ENCODE measurements around the gene ALOX5. TPM values are rescaled to one million over a fixed set of nuclear protein-coding genes. Genes with fewer than 3 reads are reported as not detected.
A peak's percentile ranks its signal among the peaks of the same experiment; 100 is the strongest.

ALOX5 gene
- total and polyA plus RNA-seq, 10 of the 15 experiments (the other 5 are each of a cell fraction or from before 2014, with no cell fraction given) = 0.43 to 102 (median 34.2) TPM

- Histone ChIP-seq H2AFZ (ENCODE audit: control insufficient read depth, low read depth, low read length) (no peak overlapping the region), H3K27me3 (replicated peaks in 1 of 2; ENCODE audit: control insufficient read depth in 2 of 2, insufficient read depth in 2 of 2, low read length in 1 of 2) (no peaks in the 10 kb centered on the region), H3K36me3 (ENCODE audit: control insufficient read depth in 2 of 2, insufficient read depth in 2 of 2, low read length in 1 of 2) (0 out of 4 replicates have a peak, but pooled peaks cover 0 to 5% of the 10 kb centered on the region in 2 experiments), H3K79me2 (ENCODE audit: control insufficient read depth, insufficient read depth, low read length) (peaks cover 39% of the 10 kb centered on the region), H3K27ac (ENCODE audit: control insufficient read depth, insufficient read depth) (peak overlapping the region; percentile 60), H3K9me3 (replicated peaks; ENCODE audit: control insufficient read depth, insufficient read depth, low read length) (no peaks in the 10 kb centered on the region), H3K4me1 (ENCODE audit: control insufficient read depth, insufficient read depth, low read length) (peaks cover 51% of the 10 kb centered on the region), H3K4me2 (ENCODE audit: control insufficient read depth, insufficient read depth) (peak overlapping the region; percentile 80), H3K9ac (ENCODE audit: control insufficient read depth, insufficient read depth, low read length) (peak overlapping the region; percentile 66), H3K4me3 (peak overlapping the region; percentile 40; the same call in 1 of the 2 replicates), H4K20me1 (ENCODE audit: control insufficient read depth, insufficient read depth) (no peaks in the 10 kb centered on the region)
- WGBS (ENCODE audit: insufficient coverage, insufficient replicate concordance, low lambda C conversion rate, missing lambda C conversion rate) = 8% methylated on average over 6 of the region's 6 CpGs
- no TSS peak for BruUV-seq (replicated peaks)
- in situ Hi-C loops (cut with MboI) = loop anchor here (5.0 to 10.0 kb wide), 4 partner anchors 207 to 562 kb away; partner anchors contain the start of genes WASHC2C and ZFAND4
- ChIA-PET SMC1A (ENCODE audit: uncharacterized antibody, unreplicated experiment) (interaction anchor here (0.7 to 2.6 kb wide), 23 partner anchors 9 to 563 kb away, joined by 3 to 40 read pairs (median 4); partner anchors contain the start of gene ZFAND4), RAD21 (ENCODE audit: unreplicated experiment) (interaction anchor here (0.5 to 2.6 kb wide), 24 partner anchors 34 to 564 kb away, joined by 3 to 33 read pairs (median 4); partner anchors contain the start of gene ZFAND4), CTCF (interaction anchor here (0.6 to 2.7 kb wide), 39 partner anchors 12 to 564 kb away, joined by 3 to 34 read pairs (median 4); partner anchors contain the start of genes WASHC2C and ZFAND4), POLR2A (interaction anchor here (1.2 to 1.8 kb wide), 4 partner anchors 44 to 215 kb away, joined by 3 to 6 read pairs (median 4); partner anchors contain the start of gene ZFAND4)
- intact Hi-C loops (cut with micrococcal nuclease; ENCODE audit: unreplicated experiment) = loop anchor here (1.0 to 10.0 kb wide), 8 partner anchors 90 to 560 kb away; partner anchors contain the start of genes ALOX5, WASHC2C and ZFAND4
- ATAC-seq (peak; percentile 82), FAIRE-seq (no peak), DNase-seq (ENCODE audit: low read depth, low spot score) (peak; percentile 51)
- TF ChIP-seq SMC3 (IDR thresholded peaks at IDR 0.05; ENCODE audit: borderline replicate concordance, low read length) (peak; percentile 90), CTCF (IDR thresholded peaks at IDR 0.05 in 2 of 3, conservative IDR thresholded peaks at IDR 0.05 in 1 of 3; ENCODE audit: control insufficient read depth in 2 of 3, extremely low read depth in 1 of 3, insufficient read depth in 1 of 3, low read depth in 3 of 3, low read length in 3 of 3) (peak; percentile 96 to 98 (median 97); a peak in 5 of 6 replicates), POU2F2 (IDR thresholded peaks at IDR 0.05; ENCODE audit: borderline replicate concordance, low read depth, low read length) (peak; percentile 89; the same call in 2 of the 3 replicates), ASH2L (IDR thresholded peaks at IDR 0.05; ENCODE audit: borderline replicate concordance, low read depth) (no peak), YY1 (IDR thresholded peaks at IDR 0.05; ENCODE audit: low read depth, low read length) (peak; percentile 81), RELA (IDR thresholded peaks at IDR 0.05; ENCODE audit: borderline replicate concordance, partially characterized antibody) (peak; percentile 18), CBFB (IDR thresholded peaks at IDR 0.05; ENCODE audit: low read depth) (no peak), USF1 (IDR thresholded peaks at IDR 0.05; ENCODE audit: borderline replicate concordance, extremely low read length, insufficient read depth, low read depth, low read length) (no peak), RUNX3 (IDR thresholded peaks at IDR 0.05; ENCODE audit: low read length) (peak; percentile 23; the same call in 1 of the 2 replicates), BCL11A (IDR thresholded peaks at IDR 0.05; ENCODE audit: low read depth, low read length) (no peak), IRF4 (IDR thresholded peaks at IDR 0.05; ENCODE audit: low read depth, low read length) (0 out of 2 replicates have a peak, but pooled peaks have one; percentile 53), RAD21 (IDR thresholded peaks at IDR 0.05; ENCODE audit: insufficient read depth, low read depth, low read length) (peak; percentile 93), SMARCA5 (IDR thresholded peaks at IDR 0.05) (0 out of 2 replicates have a peak, but pooled peaks have one; percentile 51), NFYA (IDR thresholded peaks at IDR 0.05; ENCODE audit: borderline replicate concordance, low read depth, low read length) (no peak), NR2C1 (IDR thresholded peaks at IDR 0.05) (no peak), ZNF24 (IDR thresholded peaks at IDR 0.05) (no peak), SREBF2 (IDR thresholded peaks at IDR 0.05; ENCODE audit: low read length) (no peak)
- TF ChIP-seq, protein P1, sequence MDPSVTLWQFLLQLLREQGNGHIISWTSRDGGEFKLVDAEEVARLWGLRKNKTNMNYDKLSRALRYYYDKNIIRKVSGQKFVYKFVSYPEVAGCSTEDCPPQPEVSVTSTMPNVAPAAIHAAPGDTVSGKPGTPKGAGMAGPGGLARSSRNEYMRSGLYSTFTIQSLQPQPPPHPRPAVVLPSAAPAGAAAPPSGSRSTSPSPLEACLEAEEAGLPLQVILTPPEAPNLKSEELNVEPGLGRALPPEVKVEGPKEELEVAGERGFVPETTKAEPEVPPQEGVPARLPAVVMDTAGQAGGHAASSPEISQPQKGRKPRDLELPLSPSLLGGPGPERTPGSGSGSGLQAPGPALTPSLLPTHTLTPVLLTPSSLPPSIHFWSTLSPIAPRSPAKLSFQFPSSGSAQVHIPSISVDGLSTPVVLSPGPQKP (IDR thresholded peaks at IDR 0.05; ENCODE audit: low read depth, low read length) = no peak
- TF ChIP-seq, protein P2, sequence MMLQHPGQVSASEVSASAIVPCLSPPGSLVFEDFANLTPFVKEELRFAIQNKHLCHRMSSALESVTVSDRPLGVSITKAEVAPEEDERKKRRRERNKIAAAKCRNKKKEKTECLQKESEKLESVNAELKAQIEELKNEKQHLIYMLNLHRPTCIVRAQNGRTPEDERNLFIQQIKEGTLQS (IDR thresholded peaks at IDR 0.05; ENCODE audit: borderline replicate concordance, extremely low read depth, low read depth, low read length) = no peak
Measured at GRCh38 chr10:45464958-45465567, 91.0 kb downstream of the ALOX5 start.
